HG02678 (cell line): ENCODE results near the gene WRNIP1.

ENCODE experiments used
- ATAC-seq: cut with Tn5 transposase; IDR thresholded peaks from one replicate; pipeline ENCODE4 v1.9.1; 2021; ENCODE audit warnings: mild to moderate bottlenecking, moderate library complexity; ENCODE audit not compliant: unreplicated experiment

WRNIP1 gene

GRCh38 chr6:2831392-2831791 lies 66.2 kb downstream of the WRNIP1 start:
- ATAC-seq, result no peak

DNA sequence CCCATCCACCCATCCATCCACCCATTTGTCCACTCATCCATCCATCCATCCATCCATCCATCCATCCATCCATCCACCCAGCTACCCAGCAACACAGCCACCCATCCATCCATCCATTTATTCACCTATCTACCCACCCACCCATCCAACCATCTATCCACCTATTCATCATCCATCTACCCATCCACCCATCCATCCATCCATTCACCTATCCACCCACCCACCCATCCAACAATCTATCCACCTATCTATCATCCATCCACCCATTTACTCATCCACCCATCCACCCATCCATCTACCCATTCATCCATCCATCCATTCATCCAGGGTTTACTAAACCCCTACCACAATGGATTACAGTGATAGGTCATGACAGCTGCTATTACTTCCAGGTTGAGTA lies 69.1 kb downstream of the WRNIP1 start:
- ATAC-seq, result no peak
